CD4-positive, alpha-beta T cell treated with Interleukin-6 for 4 hours (primary cell): ENCODE results near the gene IFNA14.
A peak's percentile ranks its signal among the peaks of the same experiment; 100 is the strongest.
"Not testable (repeated sequence)": the region's sequence is repeated elsewhere in the genome, so short reads cannot be mapped to it uniquely, and the experiment has no call there.

Experiments
- DNase-seq: peaks from one replicate; pipeline ENCODE4 v3.0.0-alpha.2; 2020; ENCODE audit warnings: mixed read lengths

Gene IFNA14

GRCh38 chr9:21239911-21240310, at the start of gene IFNA14:
TSS of gene IFNA14 (minus strand) at chr9:21240005. CDS start at chr9:21239935, 70 bp downstream.
- DNase-seq = no peak

GRCh38 chr9:21287280-21287679, 47.5 kb upstream of the IFNA14 start:
- no peak for DNase-seq

- no peak for DNase-seq
These were observed 46.9 kb upstream of the IFNA14 start for GRCh38 chr9:21286659-21287058.

- no peak for DNase-seq
These were observed 46.3 kb upstream of the IFNA14 start for GRCh38 chr9:21286099-21286498.

GRCh38 chr9:21281275-21281674, 41.5 kb upstream of the IFNA14 start:
- no peak for DNase-seq

- DNase-seq = no peak
These were observed 28.5 kb upstream of the IFNA14 start for GRCh38 chr9:21268347-21268657.

- DNase-seq = no peak
These were observed 27.9 kb upstream of the IFNA14 start for GRCh38 chr9:21267485-21268346.

GRCh38 chr9:21266733-21267484, 27.1 kb upstream of the IFNA14 start:
- no peak for DNase-seq

GRCh38 chr9:21265421-21266189, 25.8 kb upstream of the IFNA14 start:
- no peak for DNase-seq

- no peak for DNase-seq
These were observed 15.9 kb upstream of the IFNA14 start for GRCh38 chr9:21255538-21256212.

- DNase-seq = peak; percentile 11
These were observed 13.1 kb upstream of the IFNA14 start for GRCh38 chr9:21252721-21253547.

- DNase-seq = no peak
These were observed 11.8 kb upstream of the IFNA14 start for GRCh38 chr9:21251638-21252037.

- no peak for DNase-seq
These were observed 11.4 kb upstream of the IFNA14 start for GRCh38 chr9:21251190-21251589.

- no peak for DNase-seq
These were observed 5.0 kb upstream of the IFNA14 start for GRCh38 chr9:21244836-21245235.

GRCh38 chr9:21236360-21236714, 3.5 kb downstream of the IFNA14 start:
- DNase-seq = not testable (repeated sequence)

GRCh38 chr9:21235468-21236359, 4.1 kb downstream of the IFNA14 start:
- peak; percentile 36 for DNase-seq

- no peak for DNase-seq
These were observed 5.6 kb downstream of the IFNA14 start for GRCh38 chr9:21234153-21234687.

- DNase-seq = no peak
These were observed 6.5 kb downstream of the IFNA14 start for GRCh38 chr9:21233258-21233657.

- no peak for DNase-seq
These were observed 11.7 kb downstream of the IFNA14 start, which contains the start of gene IFNA17 for GRCh38 chr9:21228122-21228521. TSS of gene IFNA17 (minus strand) at chr9:21228222. CDS start at chr9:21228173, 49 bp downstream.

- not testable (repeated sequence) for DNase-seq
These were observed 22.6 kb downstream of the IFNA14 start, which contains the start of gene IFNA16 for GRCh38 chr9:21217211-21217610. TSS of gene IFNA16 (minus strand) at chr9:21217311. CDS start at chr9:21217305, 6 bp downstream.
